Measurements from ENCODE around the gene KLK15.

The KLK15 gene

GRCh38 chr19:50843701-50844221 is 10.4 kb upstream of the KLK15 start:
- DNase-seq (ENCODE audit: low spot score): no peak

DNA sequence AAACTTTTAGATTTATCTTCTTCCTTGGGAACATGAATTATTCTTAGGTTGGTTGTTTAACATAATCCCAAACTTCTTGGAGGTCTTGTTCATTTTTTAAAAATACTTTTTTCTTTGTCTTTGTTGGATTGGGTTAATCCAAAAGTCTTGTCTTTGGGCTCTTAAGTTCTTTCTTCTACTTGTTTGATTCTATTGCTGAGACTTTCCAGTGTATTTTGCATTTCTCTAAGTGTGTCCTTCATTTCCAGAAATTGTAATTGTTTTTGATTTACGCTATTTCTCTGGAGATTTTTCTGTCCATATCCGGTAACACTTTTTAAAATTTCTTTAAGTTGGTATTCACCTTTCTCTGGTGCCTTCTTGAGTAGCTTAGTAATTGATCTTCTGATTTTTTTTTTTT is 9.8 kb upstream of the KLK15 start:
- DNase-seq (ENCODE audit: low spot score) (no peak), FAIRE-seq (no peak)

More at GRCh38 chr19:50843701-50844221, 10.4 kb upstream of the KLK15 start:
- no peak for FAIRE-seq

GRCh38 chr19:50842130-50842529 is 8.8 kb upstream of the KLK15 start:
- FAIRE-seq: no peak
- DNase-seq (ENCODE audit: low spot score): no peak

DNA sequence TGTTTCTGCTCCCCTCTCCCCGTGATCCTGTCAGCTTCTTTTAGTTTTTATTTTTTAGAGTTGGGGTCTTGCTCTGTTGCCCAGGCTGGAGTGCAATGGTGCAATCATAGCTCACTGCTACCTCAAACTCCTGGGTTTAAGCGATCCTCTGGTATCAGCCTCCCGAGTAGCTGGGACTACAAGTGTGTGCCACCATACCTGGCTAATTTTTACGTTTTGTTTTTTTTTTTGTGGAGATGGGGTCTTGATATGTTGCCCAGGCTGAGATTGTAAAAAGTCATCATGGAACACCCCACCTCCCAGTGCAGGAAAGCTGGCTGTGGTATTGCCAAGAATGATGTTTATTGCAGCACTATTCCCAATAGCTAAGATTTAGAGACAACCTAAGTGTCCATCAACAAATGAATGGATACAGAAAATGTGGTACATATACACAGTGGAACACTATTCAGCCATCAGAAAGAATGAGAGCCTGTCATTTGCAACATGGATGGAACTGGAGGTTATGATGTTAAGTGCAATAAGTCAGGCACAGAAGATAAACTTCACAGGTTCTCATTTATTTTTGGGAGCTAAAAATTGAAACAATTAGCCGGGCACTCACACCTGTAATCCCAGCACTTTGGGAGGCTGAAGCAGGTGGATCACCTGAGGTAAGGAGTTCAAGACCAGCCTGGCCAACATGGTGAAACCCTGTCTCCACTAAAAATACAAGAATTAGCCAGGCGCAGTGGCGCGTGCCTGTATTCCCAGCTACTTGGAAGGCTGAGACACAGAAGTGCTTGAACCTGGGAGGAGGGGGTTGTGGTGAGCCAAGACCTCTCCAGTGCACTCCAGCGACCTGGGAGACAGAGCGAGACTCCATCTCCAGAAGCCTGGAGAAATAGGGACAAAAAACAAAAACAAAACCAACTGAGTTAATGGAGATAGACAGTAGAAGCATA is 6.6 kb upstream of the KLK15 start:
- DNase-seq (ENCODE audit: low spot score) (no peak), FAIRE-seq (no peak)

- FAIRE-seq (no peak), DNase-seq (ENCODE audit: low spot score) (no peak)
Observed at GRCh38 chr19:50838239-50838638, 4.9 kb upstream of the KLK15 start.

GRCh38 chr19:50837300-50837699 is 3.9 kb upstream of the KLK15 start:
- DNase-seq (ENCODE audit: low spot score): no peak
- no peak for FAIRE-seq

- DNase-seq (ENCODE audit: low spot score): no peak
- no peak for FAIRE-seq
Observed at GRCh38 chr19:50836543-50837195, 3.3 kb upstream of the KLK15 start.

DNA sequence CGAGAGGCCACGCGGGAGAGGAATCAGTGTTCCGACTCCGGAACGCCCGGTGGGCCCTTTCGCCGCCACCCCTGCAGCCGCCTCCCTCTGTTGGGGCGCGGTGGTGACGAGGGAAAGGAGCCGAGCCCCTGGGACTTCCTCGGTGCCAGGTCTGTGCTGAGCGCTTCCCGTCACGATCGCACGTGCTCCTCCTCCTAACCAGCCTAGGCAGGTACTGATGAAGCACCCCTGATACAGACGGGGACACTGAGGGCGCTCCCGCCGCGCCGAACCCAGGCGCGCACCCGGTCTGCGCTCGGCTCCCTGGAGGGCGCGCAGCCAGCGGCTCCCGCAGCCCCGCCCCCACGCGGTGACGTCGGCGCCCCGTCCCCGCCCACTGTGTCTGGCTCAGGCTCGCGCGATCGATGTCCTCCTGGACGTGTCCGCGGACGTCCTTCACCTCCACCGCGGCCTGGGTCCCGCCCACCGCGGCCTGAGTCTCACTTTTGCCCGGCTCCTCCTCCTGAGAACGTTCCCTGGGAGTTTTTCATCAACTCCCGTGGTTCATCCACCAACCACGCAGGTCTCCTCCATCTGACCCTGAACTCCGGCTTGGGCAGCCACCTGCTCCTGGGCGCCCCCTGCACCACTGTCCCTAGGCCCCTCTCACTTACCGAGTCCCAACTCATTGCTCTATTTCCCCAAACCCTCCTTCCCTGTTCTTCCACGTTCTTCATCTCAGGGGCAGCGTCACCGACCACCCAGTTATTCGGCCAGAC is 2.6 kb upstream of the KLK15 start:
- no peak for FAIRE-seq
- DNase-seq (ENCODE audit: low spot score): no peak

GRCh38 chr19:50835103-50835784 is 1.9 kb upstream of the KLK15 start:
- FAIRE-seq: no peak

DNA sequence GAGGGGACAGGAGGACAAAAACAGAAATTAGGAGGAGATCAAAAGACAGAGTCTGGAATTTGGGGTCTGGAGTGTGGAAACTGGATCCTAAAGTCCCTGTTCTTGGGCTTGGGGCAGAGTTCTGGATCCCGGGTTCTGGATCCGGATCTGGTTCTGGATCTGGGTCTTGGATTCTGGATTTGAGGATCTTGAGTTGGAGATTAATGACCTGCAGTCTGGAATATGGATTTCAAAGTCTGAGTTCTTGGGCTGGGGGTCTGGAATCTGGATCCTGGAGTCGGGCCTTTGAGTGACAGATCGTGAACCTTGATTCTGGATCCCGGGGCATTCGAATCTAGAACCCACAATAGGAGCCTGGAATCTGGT is 411 bp upstream of the KLK15 start:
- DNase-seq (ENCODE audit: low spot score): no peak
- no peak for FAIRE-seq

More at GRCh38 chr19:50835103-50835784, 1.9 kb upstream of the KLK15 start:
- DNase-seq (ENCODE audit: low spot score): no peak

- FAIRE-seq: no peak
- DNase-seq (ENCODE audit: low spot score): no peak
Observed at GRCh38 chr19:50832666-50833065, 708 bp downstream of the KLK15 start.

DNA sequence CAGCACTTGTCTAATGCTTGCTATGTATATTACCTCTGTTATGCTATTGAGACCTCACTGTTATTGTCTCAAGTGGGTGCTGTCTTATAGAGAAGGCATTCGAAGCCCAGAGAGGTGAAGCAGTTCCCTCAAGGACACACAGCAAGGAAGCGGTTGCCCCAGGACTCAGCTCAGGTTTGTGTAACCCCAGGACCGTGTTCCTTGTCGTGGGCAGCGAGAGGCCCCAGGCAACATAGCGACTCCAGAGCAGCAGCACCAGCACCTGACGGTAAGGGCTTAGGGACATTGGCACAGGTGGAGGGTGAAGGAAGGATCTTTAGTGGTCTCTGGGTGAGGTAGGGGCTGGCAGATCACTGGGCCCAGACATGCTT is 2.4 kb downstream of the KLK15 start:
- DNase-seq (ENCODE audit: low spot score): no peak
- FAIRE-seq: no peak

DNA sequence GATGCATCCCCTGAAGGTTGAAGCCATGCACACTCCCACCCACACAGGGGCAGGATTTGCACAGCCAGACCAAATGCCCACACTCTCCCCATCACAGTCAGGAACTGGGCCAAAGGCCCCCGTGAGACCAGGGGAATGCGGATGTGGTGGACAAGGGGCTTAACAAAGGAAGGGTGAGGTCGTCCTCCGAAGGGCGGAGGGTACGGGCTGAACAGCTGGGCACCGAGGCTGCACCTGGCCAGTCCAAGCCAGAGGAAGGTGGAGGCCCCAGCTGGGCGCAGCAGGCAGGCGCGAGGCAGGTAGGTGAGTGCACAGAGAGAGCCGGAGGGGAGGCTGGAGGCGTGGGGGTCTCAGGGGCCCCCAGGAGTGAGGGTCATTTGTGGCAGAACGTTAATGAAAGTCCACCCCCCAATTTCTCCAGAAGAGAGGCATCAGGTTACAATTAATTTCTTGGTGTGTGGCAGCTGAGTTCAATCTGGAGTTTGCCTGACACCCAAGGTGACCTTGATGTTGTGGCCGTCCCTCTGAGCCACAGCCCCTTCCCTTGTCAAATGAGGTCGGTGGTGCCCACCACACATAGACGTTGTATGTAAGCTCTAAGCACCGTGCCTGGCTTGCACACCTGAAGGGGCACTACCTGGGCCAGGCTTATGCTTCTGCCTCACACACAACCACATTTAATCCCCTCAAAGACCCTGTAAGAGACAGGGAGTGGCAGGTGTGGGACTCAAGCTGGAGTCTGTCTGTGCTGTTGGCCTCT is 2.9 kb downstream of the KLK15 start:
- FAIRE-seq (no peak), DNase-seq (ENCODE audit: low spot score) (no peak)

- FAIRE-seq (no peak), DNase-seq (ENCODE audit: low spot score) (no peak)
Observed at GRCh38 chr19:50829801-50830200, 3.6 kb downstream of the KLK15 start.

DNA sequence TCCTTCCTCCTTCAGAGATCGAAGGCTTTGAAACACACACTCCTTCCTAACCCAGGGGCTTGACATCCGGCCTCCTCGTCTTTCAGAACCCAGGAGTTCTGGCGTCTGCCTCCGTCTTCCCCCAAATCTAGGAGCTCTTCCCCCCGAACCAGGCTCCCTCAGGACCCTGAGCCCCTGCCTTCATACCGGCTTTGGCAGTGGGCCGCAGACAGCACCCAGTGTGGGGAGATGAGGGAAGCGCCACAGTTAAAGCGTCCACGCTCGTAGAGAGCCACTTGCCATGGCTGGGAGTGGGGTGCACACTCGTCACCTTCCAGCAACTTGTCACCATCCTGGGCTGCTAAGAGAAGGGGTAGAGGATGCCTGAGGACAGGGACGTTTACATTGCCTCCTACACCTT is 5.9 kb downstream of the KLK15 start:
- DNase-seq (ENCODE audit: low spot score): no peak
- FAIRE-seq: no peak

- FAIRE-seq (no peak), DNase-seq (ENCODE audit: low spot score) (no peak)
Observed at GRCh38 chr19:50826492-50827240, 6.7 kb downstream of the KLK15 start.

DNA sequence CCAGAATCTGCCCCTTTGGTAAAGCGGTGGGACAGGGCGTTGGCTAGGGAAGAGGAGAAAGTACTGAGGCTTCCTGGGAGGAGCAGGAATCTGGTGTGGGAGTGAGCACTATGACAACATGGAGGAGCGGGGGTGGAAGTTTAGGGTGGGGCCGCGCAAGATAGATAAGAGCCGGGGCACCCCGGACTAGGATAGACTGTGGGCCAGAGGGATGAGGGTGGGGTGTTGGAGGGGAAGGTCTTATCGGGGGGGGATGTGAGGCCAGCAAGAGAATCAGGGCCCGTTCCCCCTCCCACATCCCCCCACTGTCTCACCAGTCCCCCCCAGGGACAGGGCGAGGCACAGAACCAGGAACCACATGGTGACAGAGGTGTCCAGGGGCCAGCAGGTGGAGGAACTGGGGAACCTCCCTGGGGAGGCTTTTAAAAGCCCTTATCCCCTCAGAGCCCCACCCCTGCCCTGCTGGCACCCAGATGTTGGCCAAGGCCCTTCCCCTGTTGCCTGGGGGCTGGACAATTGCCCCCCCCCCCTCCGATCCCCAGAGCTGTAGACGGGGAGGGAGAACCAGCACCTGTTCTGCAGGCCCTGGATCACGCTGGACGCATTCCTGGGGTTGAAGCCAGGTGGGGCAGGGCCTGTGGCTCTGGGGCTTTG is 9.9 kb downstream of the KLK15 start, which contains the start of gene KLK1:
Gene KLK1, minus strand, starts transcription at position 399 of the 654 bp plus-strand sequence. Its CDS starts 39 bp downstream, at position 360.
- DNase-seq (ENCODE audit: low spot score) (no peak), FAIRE-seq (no peak)

DNA sequence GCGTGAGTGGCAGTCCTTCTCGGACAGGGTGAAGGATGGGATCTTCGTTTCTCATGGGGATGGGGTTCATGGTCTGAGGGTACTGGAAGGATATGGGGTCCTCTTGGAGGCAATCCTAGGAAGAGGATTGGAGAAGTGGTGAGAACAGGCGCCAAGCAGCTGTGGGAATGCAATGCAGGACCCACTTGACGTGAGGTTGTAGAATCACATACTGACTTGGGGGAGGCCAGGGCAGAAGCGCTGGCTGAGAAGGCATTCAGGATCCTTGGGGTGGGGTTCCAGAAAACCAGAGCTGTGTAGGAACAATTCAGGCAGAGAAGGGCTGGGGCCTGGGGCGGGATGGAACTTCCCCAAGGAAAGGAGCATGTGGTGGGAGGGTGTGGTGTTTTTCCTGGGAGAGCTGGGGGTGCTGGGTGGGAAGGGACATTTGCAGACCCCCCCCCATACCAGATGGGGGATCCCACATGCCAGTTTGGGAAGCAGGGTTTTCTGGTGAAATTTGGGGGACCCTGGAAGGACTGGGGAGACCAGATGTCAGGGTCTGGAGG is 10.6 kb downstream of the KLK15 start:
- DNase-seq (ENCODE audit: low spot score): no peak
- no peak for FAIRE-seq

DNA sequence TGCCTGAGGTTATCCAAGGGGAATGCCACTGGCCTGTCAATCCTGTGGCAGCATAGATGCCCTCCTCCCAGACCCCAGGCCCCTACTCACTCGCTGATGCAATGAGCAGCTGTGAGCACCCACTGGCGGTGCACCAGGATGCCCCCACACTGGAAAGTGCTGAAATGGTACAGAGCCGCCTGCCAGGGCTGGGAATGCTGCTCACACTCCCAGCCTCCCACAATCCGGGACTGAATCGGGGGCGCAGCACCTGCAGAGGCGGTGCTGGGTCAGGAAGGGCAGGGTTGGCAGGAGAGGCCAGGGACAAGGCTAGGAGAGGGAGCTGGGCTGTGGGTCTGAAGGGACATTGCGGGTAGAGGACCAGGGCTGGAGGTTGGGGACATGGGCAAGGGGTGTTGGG is 11.8 kb downstream of the KLK15 start:
- FAIRE-seq: no peak
- no peak for DNase-seq (ENCODE audit: low spot score)

Measured in RCC 7860 (cell line).